SK-N-MC (cell line): ENCODE data around the gene BLOC1S6.

Experiments used
- EZH2 ChIP-seq: fragments of 200-600 bp; sonication (generic); IDR thresholded peaks from one replicate; pipeline ENCODE4 v1.6.1; 2017; ENCODE audit warnings: antibody characterized with exemption
- FOXP2 ChIP-seq: optimal IDR thresholded peaks from 2 replicates; pipeline ENCODE3; 2011; ENCODE audit warnings: mild to moderate bottlenecking, moderate library complexity; ENCODE audit not compliant: insufficient read depth; ENCODE audit errors: extremely low read length, control extremely low read depth

GRCh38 chr15:45606413-45606812, 19.2 kb downstream of the BLOC1S6 start:
- TF ChIP-seq EZH2 (no peak), FOXP2 (no peak)
